Measurements from ENCODE around the gene NELL1.

GRCh38 chr11:21068886-21069285 lies 399.5 kb downstream of the NELL1 start:
- TF ChIP-seq POLR2AphosphoS5 (IDR thresholded peaks at IDR 0.05; ENCODE audit: low read depth, low read length) = no peak
- TF ChIP-seq FOXP2 (optimal IDR thresholded peaks at IDR 0.05; ENCODE audit: borderline replicate concordance, extremely low read depth, extremely low read length, insufficient read depth) = no peak
- no peak for TF ChIP-seq REST (IDR thresholded peaks at IDR 0.05; ENCODE audit: insufficient read depth in 1 of 2, low read depth in 2 of 2, low read length in 2 of 2)
- no peak for TF ChIP-seq SIN3A (IDR thresholded peaks at IDR 0.05; ENCODE audit: borderline replicate concordance, insufficient read depth, low read length)
